Spleen (tissue), 11 donors: ENCODE results near the gene FBXO5. TPM values are rescaled to one million over a fixed set of nuclear protein-coding genes. Genes with fewer than 3 reads are reported as not detected.

ENCODE experiments used
- DNase-seq: peaks from one replicate; pipeline ENCODE4 v3.0.0-alpha.2; 2020
- H3K27ac ChIP-seq, 8 donors: fragments of 200-600 bp; sonication (generic) in 7 of 8; 1 replicate in 4 of 8; 2 replicates in 4 of 8; pipeline versions ENCODE4 v1.5.0 to v1.8.0; 2016 to 2021; ENCODE audit warnings: inconsistent platforms in 4 of 8, mild to moderate bottlenecking in 4 of 8, moderate library complexity in 1 of 8
- H3K27me3 ChIP-seq, 7 donors: fragments of 200-600 bp; sonication (generic) in 6 of 7; replicated peaks in 1 of 7; 1 replicate in 4 of 7; 2 replicates in 3 of 7; pipeline versions ENCODE4 v1.5.0 to v1.8.0; 2016 to 2021; ENCODE audit warnings: inconsistent platforms in 3 of 7, mild to moderate bottlenecking in 1 of 7
- H3K36me3 ChIP-seq, 6 donors: fragments of 200-600 bp; sonication (generic) in 5 of 6; 1 replicate in 4 of 6; 2 replicates in 2 of 6; pipeline versions ENCODE4 v1.5.0 to v1.8.0; 2016 to 2021; ENCODE audit warnings: inconsistent platforms in 2 of 6
- H3K4me1 ChIP-seq, 6 donors: fragments of 200-600 bp; sonication (generic) in 5 of 6; 1 replicate in 3 of 6; 2 replicates in 3 of 6; pipeline versions ENCODE4 v1.5.0 to v1.8.0; 2016 to 2021; ENCODE audit warnings: inconsistent platforms in 3 of 6
- H3K4me3 ChIP-seq, 8 donors: fragments of 200-600 bp; sonication (generic) in 7 of 8; 1 replicate in 4 of 8; 2 replicates in 4 of 8; pipeline versions ENCODE4 v1.5.0 to v1.8.0; 2016 to 2021; ENCODE audit warnings: inconsistent platforms in 4 of 8, mild to moderate bottlenecking in 4 of 8, moderate library complexity in 2 of 8
- H3K9me3 ChIP-seq, 8 donors: fragments of 200-600 bp; sonication (generic) in 7 of 8; 1 replicate in 4 of 8; 2 replicates in 4 of 8; pipeline versions ENCODE4 v1.5.0 to v1.8.0; 2016 to 2021; ENCODE audit warnings: inconsistent platforms in 4 of 8
- POLR2A ChIP-seq, 3 donors: fragments of 450-650 bp; IDR thresholded peaks; one replicate each; pipeline ENCODE4 v1.5.1; 2017; ENCODE audit warnings: antibody characterized with exemption in 3 of 3, mild to moderate bottlenecking in 1 of 3
- POLR2AphosphoS5 ChIP-seq, 3 donors: sonication (generic); formaldehyde crosslinking; IDR thresholded peaks; one replicate each; pipeline ENCODE4 v1.5.1; 2017; ENCODE audit warnings: antibody characterized with exemption in 3 of 3
- WGBS, 5 donors: extraction: QIAGEN DNeasy Blood & Tissue Kit in 3 of 5; methylation state at CpG; one replicate each; pipeline versions ENCODE4 v1.1.5 to v1.1.7; 2013 to 2018; 5-methylcytosine and 5-hydroxymethylcytosine counted together
- intact Hi-C: fragments of 100-400 bp; cut with DNase I; formaldehyde crosslinking; loops from one replicate; pipeline ENCODE4 v1.15.0; 2023; ENCODE audit warnings: low total_unique reads
- polyA plus RNA-seq, 3 donors: library from polyadenylated mRNA; stranded (reverse); fragments of 200-250 nt; gene quantifications; one replicate each; pipeline ENCODE4 v1.2.1, GENCODE V29; 2013
- total RNA-seq, 7 donors: library from RNA; depleted of rRNA in 3 of 7; stranded (reverse); fragments of >200 nt in 3 of 7; fragmentation: NEBNext Ultra II Directional in 4 of 7; extraction: Animal tissue kit (Norgen Biotek cat#: 25700) in 4 of 7; gene quantifications; one replicate each; pipeline versions ENCODE4 v1.1.0 to v1.2.1, GENCODE V29; 2016 to 2021
- TF ChIP-seq, protein P1 (sequence below), 11 experiments: fragments of 200-600 bp in 7 of 11; fragments of 450-650 bp in 4 of 11; sonication (generic) in 4 of 11; IDR thresholded peaks in 8 of 11; conservative IDR thresholded peaks in 3 of 11; 1 replicate in 7 of 11; 2 replicates in 4 of 11; pipeline versions ENCODE4 v1.4.0 to v1.8.0; 2016 to 2021; ENCODE audit warnings: antibody characterized with exemption in 11 of 11, inconsistent platforms in 4 of 11, mild to moderate bottlenecking in 1 of 11
- donor health status: healthy with polysubstance abuse.
- donor health status: DM: no; HTN: no; CAD: no; lungs with moderate emphysema.
- donor health status: DM: no; HTN: no; CAD: no.
- donor health status: Bipolar disorder and iron deficiency.
- donor health status: healthy.
- donor health status: DM: no; HTN: no; CAD: no.
- donor health status: DM: yes; HTN: yes; CAD: no.

The FBXO5 gene
- total and polyA plus RNA-seq, 10 donors = 4.8 to 15.0 (median 8.6) TPM

DNA sequence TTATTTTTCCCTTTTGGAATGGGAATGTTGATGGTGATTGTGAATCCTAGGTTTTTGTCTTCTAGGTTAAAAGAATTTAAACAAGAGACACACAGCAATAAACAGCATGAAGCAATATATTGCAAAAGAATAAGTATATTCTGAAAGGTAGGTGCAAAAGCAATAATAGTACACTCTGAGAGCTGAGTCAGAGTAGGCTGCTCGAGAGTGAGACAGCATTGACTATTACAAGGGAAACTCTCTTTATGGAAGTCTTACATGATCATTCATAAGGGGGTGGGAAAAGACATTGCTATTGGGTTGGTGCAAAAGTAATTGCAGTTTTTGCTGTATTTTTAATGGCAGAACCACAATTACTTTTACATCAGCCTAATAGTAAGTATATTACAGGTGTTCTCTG is 25.0 kb downstream of the FBXO5 start:
- intact Hi-C loops = no loop called here
- TF ChIP-seq, protein P1, sequence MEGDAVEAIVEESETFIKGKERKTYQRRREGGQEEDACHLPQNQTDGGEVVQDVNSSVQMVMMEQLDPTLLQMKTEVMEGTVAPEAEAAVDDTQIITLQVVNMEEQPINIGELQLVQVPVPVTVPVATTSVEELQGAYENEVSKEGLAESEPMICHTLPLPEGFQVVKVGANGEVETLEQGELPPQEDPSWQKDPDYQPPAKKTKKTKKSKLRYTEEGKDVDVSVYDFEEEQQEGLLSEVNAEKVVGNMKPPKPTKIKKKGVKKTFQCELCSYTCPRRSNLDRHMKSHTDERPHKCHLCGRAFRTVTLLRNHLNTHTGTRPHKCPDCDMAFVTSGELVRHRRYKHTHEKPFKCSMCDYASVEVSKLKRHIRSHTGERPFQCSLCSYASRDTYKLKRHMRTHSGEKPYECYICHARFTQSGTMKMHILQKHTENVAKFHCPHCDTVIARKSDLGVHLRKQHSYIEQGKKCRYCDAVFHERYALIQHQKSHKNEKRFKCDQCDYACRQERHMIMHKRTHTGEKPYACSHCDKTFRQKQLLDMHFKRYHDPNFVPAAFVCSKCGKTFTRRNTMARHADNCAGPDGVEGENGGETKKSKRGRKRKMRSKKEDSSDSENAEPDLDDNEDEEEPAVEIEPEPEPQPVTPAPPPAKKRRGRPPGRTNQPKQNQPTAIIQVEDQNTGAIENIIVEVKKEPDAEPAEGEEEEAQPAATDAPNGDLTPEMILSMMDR (IDR thresholded peaks at IDR 0.05 in 8 of 11, conservative IDR thresholded peaks at IDR 0.05 in 3 of 11) = no peak
- TF ChIP-seq POLR2A (IDR thresholded peaks at IDR 0.05) = no peak
- TF ChIP-seq POLR2AphosphoS5 (IDR thresholded peaks at IDR 0.05) = no peak
- no peaks in the 10 kb centered on the region for H3K4me1 ChIP-seq
- no peaks in the 10 kb centered on the region for H3K36me3 ChIP-seq
- 60 to 88% (median 75%) methylated on average over 1 of the region's 1 CpG for WGBS, 5 donors
- H3K4me3 ChIP-seq = no peak overlapping the region
- H3K27me3 ChIP-seq = peaks cover 0 to 6% (median 0%) of the 10 kb centered on the region in 7 donors
- H3K27ac ChIP-seq = no peak overlapping the region
- DNase-seq = no peak
- H3K9me3 ChIP-seq = peaks cover 0 to 12% (median 7%) of the 10 kb centered on the region in 8 donors

DNA sequence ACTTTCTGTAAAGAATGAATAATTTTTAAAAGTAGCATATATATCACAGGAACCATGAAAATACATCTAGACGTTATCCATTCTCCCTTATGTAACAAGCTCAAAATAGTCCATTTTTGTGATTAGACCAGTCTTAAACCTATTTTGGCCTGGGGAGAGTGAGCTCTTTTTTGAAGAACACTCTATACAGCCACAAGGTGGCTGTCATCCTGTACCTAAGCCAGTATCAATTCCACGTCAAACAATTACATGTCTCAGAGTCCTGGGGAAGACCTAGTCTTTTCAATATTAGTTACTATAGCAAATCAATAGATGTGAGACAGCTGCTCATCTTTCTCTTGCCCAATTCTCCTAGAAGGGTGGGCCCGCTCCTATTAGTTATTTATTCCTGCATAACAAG is 28.4 kb downstream of the FBXO5 start:
- H3K36me3 ChIP-seq = no peaks in the 10 kb centered on the region
- H3K4me3 ChIP-seq = no peak overlapping the region
- no peak overlapping the region for H3K27ac ChIP-seq
- no peak for TF ChIP-seq POLR2AphosphoS5 (IDR thresholded peaks at IDR 0.05)
- no peak for TF ChIP-seq POLR2A (IDR thresholded peaks at IDR 0.05)
- TF ChIP-seq, protein P1 (IDR thresholded peaks at IDR 0.05 in 8 of 11, conservative IDR thresholded peaks at IDR 0.05 in 3 of 11) = no peak
- DNase-seq = no peak
- H3K4me1 ChIP-seq = no peaks in the 10 kb centered on the region
- peaks cover 0 to 13% (median 0%) of the 10 kb centered on the region in 7 donors for H3K27me3 ChIP-seq
- peaks cover 0 to 12% (median 7%) of the 10 kb centered on the region in 8 donors for H3K9me3 ChIP-seq
- 67 to 80% (median 71%) methylated on average over 3 of the region's 3 CpGs for WGBS, 5 donors
- intact Hi-C loops = no loop called here

DNA sequence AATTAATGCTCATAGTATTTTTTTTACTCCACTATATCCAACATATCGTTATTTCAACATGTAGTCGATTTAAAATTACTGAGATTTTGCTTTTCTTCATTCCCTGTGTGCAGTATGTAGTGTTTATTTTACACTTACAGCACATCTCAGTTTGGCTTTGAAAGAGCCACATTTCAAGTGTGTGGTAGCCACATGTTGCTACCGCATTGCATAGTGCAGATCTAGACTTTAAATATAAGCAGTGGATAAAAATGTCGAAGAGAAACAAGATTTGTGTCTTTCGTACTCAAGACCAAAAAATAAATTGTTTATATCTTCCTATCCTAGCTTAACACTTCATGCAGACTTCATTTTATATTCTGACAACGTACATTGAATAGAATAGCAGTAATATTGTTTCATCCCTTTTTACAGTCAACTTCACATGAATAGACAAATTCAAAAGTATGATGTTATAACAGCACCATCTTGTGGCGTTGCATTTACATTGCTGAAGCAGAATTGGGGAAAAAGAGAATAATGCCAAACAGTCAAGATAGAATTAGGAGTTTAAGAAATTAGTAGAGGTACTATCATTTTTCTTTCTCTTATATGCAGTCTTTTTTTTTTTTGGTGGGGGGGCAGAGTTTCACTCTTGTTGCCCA is 29.9 kb downstream of the FBXO5 start:
- H3K36me3 ChIP-seq = no peaks in the 10 kb centered on the region
- DNase-seq = no peak
- H3K9me3 ChIP-seq = peaks cover 0 to 12% (median 7%) of the 10 kb centered on the region in 8 donors
- no peak overlapping the region for H3K4me3 ChIP-seq
- TF ChIP-seq, protein P1 (IDR thresholded peaks at IDR 0.05 in 8 of 11, conservative IDR thresholded peaks at IDR 0.05 in 3 of 11) = peak in 9 of 11 experiments; percentile 10 to 57 (median 35)
- no peak for TF ChIP-seq POLR2A (IDR thresholded peaks at IDR 0.05)
- peaks cover 0 to 8% (median 5%) of the 10 kb centered on the region in 6 donors for H3K4me1 ChIP-seq
- intact Hi-C loops = no loop called here
- H3K27ac ChIP-seq = no peak overlapping the region
- H3K27me3 ChIP-seq = peaks cover 0 to 18% (median 0%) of the 10 kb centered on the region in 7 donors
- 70 to 75% (median 71%) methylated on average over 7 of the region's 7 CpGs for WGBS, 5 donors

DNA sequence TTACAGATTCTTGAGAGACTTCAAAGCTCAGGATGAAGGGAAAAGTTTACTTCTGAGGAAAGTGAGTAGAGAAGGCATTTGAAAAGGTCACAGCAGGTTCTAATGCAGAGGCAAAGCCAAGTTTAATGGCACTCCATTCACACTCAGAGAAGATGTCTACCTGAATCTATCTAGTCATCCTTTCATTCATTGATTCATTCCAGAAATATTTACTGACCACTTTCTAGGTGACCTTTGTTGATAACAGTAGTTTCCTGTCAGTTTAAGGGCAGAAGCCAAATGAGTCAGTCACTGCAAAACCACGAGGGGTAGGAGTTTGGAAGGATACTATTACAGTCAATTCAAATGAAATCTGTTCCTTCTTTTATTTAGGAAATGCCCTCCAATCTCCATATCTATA is 30.8 kb downstream of the FBXO5 start:
- H3K27me3 ChIP-seq = peaks cover 0 to 18% (median 0%) of the 10 kb centered on the region in 7 donors
- intact Hi-C loops = no loop called here
- WGBS, 5 donors = 2 to 31% (median 10%) methylated on average over 1 of the region's 1 CpG

More for the DNA sequence above, 30.8 kb downstream of the FBXO5 start:
- Histone ChIP-seq H3K9me3 (peaks cover 0 to 12% (median 7%) of the 10 kb centered on the region in 8 donors), H3K36me3 (no peaks in the 10 kb centered on the region), H3K4me1 (peaks cover 0 to 12% (median 7%) of the 10 kb centered on the region in 6 donors), H3K4me3 (no peak overlapping the region), H3K27ac (no peak overlapping the region)
- TF ChIP-seq POLR2A (IDR thresholded peaks at IDR 0.05) (no peak), POLR2AphosphoS5 (IDR thresholded peaks at IDR 0.05) (no peak)
- TF ChIP-seq, protein P1 (IDR thresholded peaks at IDR 0.05 in 8 of 11, conservative IDR thresholded peaks at IDR 0.05 in 3 of 11) = no peak
- DNase-seq = no peak
